ENCODE measurements around the gene PAXX. TPM values are rescaled to one million over a fixed set of nuclear protein-coding genes. Genes with fewer than 3 reads are reported as not detected.
"Not testable (repeated sequence)": the region's sequence is repeated elsewhere in the genome, so short reads cannot be mapped to it uniquely, and the experiment has no call there.

PAXX gene
- total RNA-seq, 1 experiment from 2014 or later, result 89.0 TPM

GRCh38 chr9:137004285-137004684 is 12.1 kb downstream of the PAXX start:
- POLR2A ChIA-PET; H3K27me3 ChIP-seq (ENCODE audit: insufficient read depth, low read length); DNase-seq (ENCODE audit: low read depth, low spot score); intact Hi-C loops (cut with micrococcal nuclease); ATAC-seq; H3K36me3 ChIP-seq (ENCODE audit: control insufficient read depth in 1 of 2, insufficient read depth in 2 of 2, low read length in 2 of 2); H3K4me3 ChIP-seq (replicated peaks in 1 of 2; ENCODE audit: low read depth in 1 of 2, low read length in 2 of 2); H4K20me1 ChIP-seq (ENCODE audit: insufficient read depth); H3K9me3 ChIP-seq (ENCODE audit: control insufficient read depth in 1 of 2, insufficient read depth in 1 of 2, low read depth in 1 of 2, low read length in 2 of 2); RAD21 ChIA-PET (ENCODE audit: low non-redundant PET in 1 of 2, low total read pairs in 2 of 2, uncharacterized antibody in 2 of 2, unreplicated experiment in 2 of 2); H2AFZ ChIP-seq (ENCODE audit: low read depth, low read length, poor library complexity, severe bottlenecking); H3K9me2 ChIP-seq (ENCODE audit: insufficient read depth); H3K27ac ChIP-seq (ENCODE audit: low read depth, low read length); H3K79me2 ChIP-seq (ENCODE audit: insufficient read depth, low read length); H3K9ac ChIP-seq (ENCODE audit: low read length); H3K4me2 ChIP-seq (ENCODE audit: low read length); BruUV-seq (replicated peaks): not testable (repeated sequence)
- CTCF ChIA-PET, result interaction anchor here (1.2 kb wide), 1 partner anchor 31 kb away, joined by 3 read pairs; no protein-coding TSS in a partner anchor
- H3K4me1 ChIP-seq (ENCODE audit: control insufficient read depth in 1 of 2, insufficient read depth in 2 of 2, low read length in 2 of 2), result peaks cover 7 to 24% of the 10 kb centered on the region in 2 experiments
- peak in 2 of 3 experiments; percentile 26 to 47; a peak in 3 of 6 replicates for TF ChIP-seq CTCF (IDR thresholded peaks at IDR 0.05 in 2 of 3, conservative IDR thresholded peaks at IDR 0.05 in 1 of 3; ENCODE audit: borderline replicate concordance in 1 of 3, insufficient read depth in 1 of 3, low read depth in 2 of 3, low read length in 2 of 3)

GRCh38 chr9:137006116-137007003 is 14.1 kb downstream of the PAXX start:
- no peak overlapping the region for H3K4me3 ChIP-seq (replicated peaks in 1 of 2; ENCODE audit: low read depth in 1 of 2, low read length in 2 of 2)
- ChIA-PET POLR2A (no interaction called here), CTCF (no interaction called here), RAD21 (ENCODE audit: low non-redundant PET in 1 of 2, low total read pairs in 2 of 2, uncharacterized antibody in 2 of 2, unreplicated experiment in 2 of 2) (no interaction called here)
- peaks cover 0 to 4% of the 10 kb centered on the region in 2 experiments; a peak in 1 of 4 replicates for H3K9me3 ChIP-seq (ENCODE audit: control insufficient read depth in 1 of 2, insufficient read depth in 1 of 2, low read depth in 1 of 2, low read length in 2 of 2)
- intact Hi-C loops (cut with micrococcal nuclease), result no loop called here
- H3K79me2 ChIP-seq (ENCODE audit: insufficient read depth, low read length), result no peaks in the 10 kb centered on the region
- no peak overlapping the region for H2AFZ ChIP-seq (ENCODE audit: low read depth, low read length, poor library complexity, severe bottlenecking)
- H3K4me2 ChIP-seq (ENCODE audit: low read length), result no peak overlapping the region
- no peaks in the 10 kb centered on the region for H3K9me2 ChIP-seq (ENCODE audit: insufficient read depth)
- no peak overlapping the region for H3K27ac ChIP-seq (ENCODE audit: low read depth, low read length)
- DNase-seq (ENCODE audit: low read depth, low spot score) (no peak), ATAC-seq (0 out of 2 replicates have a peak, but pooled peaks have one; percentile 12)
- H3K27me3 ChIP-seq (ENCODE audit: insufficient read depth, low read length), result no peaks in the 10 kb centered on the region
- no peaks in the 10 kb centered on the region for H4K20me1 ChIP-seq (ENCODE audit: insufficient read depth)
- H3K9ac ChIP-seq (ENCODE audit: low read length), result no peak overlapping the region
- no TSS peak for BruUV-seq (replicated peaks)
- H3K36me3 ChIP-seq (ENCODE audit: control insufficient read depth in 1 of 2, insufficient read depth in 2 of 2, low read length in 2 of 2), result peaks cover 0 to 5% of the 10 kb centered on the region in 2 experiments; a peak in 1 of 4 replicates
- H3K4me1 ChIP-seq (ENCODE audit: control insufficient read depth in 1 of 2, insufficient read depth in 2 of 2, low read length in 2 of 2), result peaks cover 5 to 8% of the 10 kb centered on the region in 2 experiments
- no peak for TF ChIP-seq EGR1 (IDR thresholded peaks at IDR 0.05; ENCODE audit: low read depth)
- TF ChIP-seq YY1 (IDR thresholded peaks at IDR 0.05; ENCODE audit: extremely low read depth, insufficient replicate concordance, low read depth, low read length), result no peak
- no peak for TF ChIP-seq SP1 (IDR thresholded peaks at IDR 0.05; ENCODE audit: low read depth)
- no peak for TF ChIP-seq MAX (IDR thresholded peaks at IDR 0.05)
- TF ChIP-seq TCF7L2 (IDR thresholded peaks at IDR 0.05; ENCODE audit: borderline replicate concordance, extremely low read depth, insufficient read depth, insufficient read length), result no peak
- no peak for TF ChIP-seq JUND (IDR thresholded peaks at IDR 0.05)
- no peak for TF ChIP-seq CEBPB (IDR thresholded peaks at IDR 0.05; ENCODE audit: low read depth)
- TF ChIP-seq RAD21 (IDR thresholded peaks at IDR 0.05; ENCODE audit: low read depth), result no peak
- no peak for TF ChIP-seq EZH2phosphoT487 (IDR thresholded peaks at IDR 0.05; ENCODE audit: borderline replicate concordance)
- TF ChIP-seq CBX3 (IDR thresholded peaks at IDR 0.05; ENCODE audit: low read depth), result no peak
- no peak for TF ChIP-seq REST (IDR thresholded peaks at IDR 0.05; ENCODE audit: low read depth)
- no peak for TF ChIP-seq ATF3 (IDR thresholded peaks at IDR 0.05)

Data from HCT116 (cell line).